Chondrocyte (in vitro differentiated cells): Measurements from ENCODE around the gene LPIN1. TPM values are rescaled to one million over a fixed set of nuclear protein-coding genes. Genes with fewer than 3 reads are reported as not detected.
"Not testable (repeated sequence)": the region's sequence is repeated elsewhere in the genome, so short reads cannot be mapped to it uniquely, and the experiment has no call there.

Experiments
- DNase-seq: peaks from one replicate; pipeline ENCODE4 v3.0.0; 2021; ENCODE audit warnings: mixed read lengths, low spot score
- H3K27ac Mint-ChIP-seq: one replicate; pipeline ENCODE4 v1.8.0; 2021; ENCODE audit warnings: mild to moderate bottlenecking, moderate library complexity, mixed read lengths; ENCODE audit not compliant: unreplicated experiment
- H3K27me3 Mint-ChIP-seq: 2 replicates; pipeline ENCODE4 v1.8.0; 2021; ENCODE audit warnings: low read depth, mixed read lengths
- H3K36me3 Mint-ChIP-seq: 2 replicates; pipeline ENCODE4 v1.8.0; 2021; ENCODE audit warnings: low read depth, mixed read lengths
- H3K4me1 Mint-ChIP-seq: 2 replicates; pipeline ENCODE4 v1.8.0; 2021; ENCODE audit warnings: low read depth, mild to moderate bottlenecking, mixed read lengths
- H3K4me3 Mint-ChIP-seq: one replicate; pipeline ENCODE4 v1.8.0; 2021; ENCODE audit warnings: mild to moderate bottlenecking, moderate library complexity, mixed read lengths; ENCODE audit not compliant: unreplicated experiment
- H3K9me3 Mint-ChIP-seq: 2 replicates; pipeline ENCODE4 v1.8.0; 2021; ENCODE audit warnings: low read depth, mixed read lengths
- CTCF ChIP-seq: fragments of 200-600 bp; sonication (generic); IDR thresholded peaks from 2 replicates; pipeline ENCODE4 v1.5.0; 2021; ENCODE audit warnings: antibody characterized with exemption, mild to moderate bottlenecking, moderate library complexity
- total RNA-seq: library from RNA; stranded (reverse); gene quantifications from 3 replicates; pipeline ENCODE4 v1.2.1, GENCODE V29; 2021

LPIN1 gene
- total RNA-seq, 1 donor from 2014 or later = 17.5 TPM

GRCh38 chr2:11839916-11840315 lies 93.5 kb downstream of the LPIN1 start:
- H3K4me3 Mint-ChIP-seq = no peak overlapping the region
- no peaks in the 10 kb centered on the region for H3K27me3 Mint-ChIP-seq
- peaks cover 3% of the 10 kb centered on the region for H3K4me1 Mint-ChIP-seq
- TF ChIP-seq CTCF = no peak
- H3K27ac Mint-ChIP-seq = no peak overlapping the region
- no peaks in the 10 kb centered on the region for H3K36me3 Mint-ChIP-seq
- H3K9me3 Mint-ChIP-seq = peaks cover 2% of the 10 kb centered on the region
- DNase-seq = no peak

DNA sequence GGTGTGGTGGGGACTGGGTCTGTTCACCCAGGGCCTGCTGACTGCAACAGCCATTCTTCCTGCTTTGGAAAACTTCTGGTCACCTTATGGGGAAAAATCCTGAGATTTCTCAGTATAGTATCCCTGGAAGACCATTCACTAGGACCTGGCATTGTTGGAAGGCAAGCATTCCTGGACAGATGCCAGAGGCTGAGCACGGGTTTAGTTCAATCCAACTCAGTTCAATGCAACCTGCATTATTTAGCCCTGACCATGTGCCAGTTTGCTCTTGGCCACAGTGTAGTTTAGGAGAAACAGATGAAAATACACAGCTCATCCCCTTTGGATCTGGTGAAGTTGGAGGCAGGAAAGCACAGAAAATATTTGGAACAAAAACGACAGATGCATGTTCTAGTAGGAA lies 95.9 kb downstream of the LPIN1 start:
- TF ChIP-seq CTCF = no peak
- no peak for DNase-seq
- H3K4me1 Mint-ChIP-seq = peaks cover 3% of the 10 kb centered on the region

GRCh38 chr2:11844798-11845197 lies 98.4 kb downstream of the LPIN1 start:
- H3K9me3 Mint-ChIP-seq, H3K36me3 Mint-ChIP-seq, H3K4me3 Mint-ChIP-seq, H3K4me1 Mint-ChIP-seq, H3K27me3 Mint-ChIP-seq, H3K27ac Mint-ChIP-seq, DNase-seq: not testable (repeated sequence)

More for the DNA sequence above, 95.9 kb downstream of the LPIN1 start:
- Mint-ChIP-seq H3K27me3 (no peaks in the 10 kb centered on the region), H3K36me3 (no peaks in the 10 kb centered on the region), H3K9me3 (no peaks in the 10 kb centered on the region), H3K27ac (no peak overlapping the region), H3K4me3 (no peak overlapping the region)

GRCh38 chr2:11847935-11848334 lies 101.5 kb downstream of the LPIN1 start:
- not testable (repeated sequence) for H3K4me1 Mint-ChIP-seq, H3K27me3 Mint-ChIP-seq, DNase-seq, H3K27ac Mint-ChIP-seq, H3K4me3 Mint-ChIP-seq, H3K36me3 Mint-ChIP-seq, H3K9me3 Mint-ChIP-seq

- Mint-ChIP-seq H3K4me1 (no peaks in the 10 kb centered on the region), H3K4me3 (no peak overlapping the region), H3K27ac (no peak overlapping the region), H3K9me3 (peaks cover 7% of the 10 kb centered on the region), H3K36me3 (peaks cover 3% of the 10 kb centered on the region), H3K27me3 (peaks cover 16% of the 10 kb centered on the region)
- TF ChIP-seq CTCF = no peak
- DNase-seq = no peak
These were observed 103.7 kb downstream of the LPIN1 start for GRCh38 chr2:11850082-11850481.

GRCh38 chr2:11852526-11853196 lies 106.2 kb downstream of the LPIN1 start:
- H3K36me3 Mint-ChIP-seq = peaks cover 3% of the 10 kb centered on the region

More at GRCh38 chr2:11852526-11853196, 106.2 kb downstream of the LPIN1 start:
- no peak overlapping the region for H3K4me3 Mint-ChIP-seq
- no peak for TF ChIP-seq CTCF
- H3K27me3 Mint-ChIP-seq = peaks cover 26% of the 10 kb centered on the region
- H3K9me3 Mint-ChIP-seq = peaks cover 5% of the 10 kb centered on the region
- H3K4me1 Mint-ChIP-seq = no peaks in the 10 kb centered on the region
- H3K27ac Mint-ChIP-seq = no peak overlapping the region
- DNase-seq = no peak
